GM23338 (cell line): ENCODE measurements around the gene DCBLD2. TPM values are rescaled to one million over a fixed set of nuclear protein-coding genes. Genes with fewer than 3 reads are reported as not detected.

ENCODE experiments used
- ATAC-seq: fragments of 200-7000 bp; cut with Tn5 transposase; 3 replicates; pipeline ENCODE4 v1.9.1; 2020
- DNase-seq: peaks from one replicate; pipeline ENCODE4 v3.0.0-alpha.2; 2015; ENCODE audit warnings: low spot score
- H2AFZ ChIP-seq: fragments of 200-600 bp; sonication (generic); 2 replicates; pipeline ENCODE4 v1.8.0; 2016; ENCODE audit warnings: antibody characterized with exemption, mild to moderate bottlenecking, moderate library complexity
- H3F3A ChIP-seq: fragments of 200-600 bp; sonication (generic); replicated peaks from 2 replicates; pipeline ENCODE4 v1.8.0; 2017; ENCODE audit warnings: antibody characterized with exemption, mixed run types, low read depth
- H3K27ac ChIP-seq: fragments of 200-600 bp; sonication (generic); 2 replicates; pipeline ENCODE4 v1.6.1; 2016; ENCODE audit warnings: low read depth
- H3K27me3 ChIP-seq: fragments of 200-600 bp; sonication (generic); 2 replicates; pipeline ENCODE4 v1.8.0; 2016; ENCODE audit warnings: mild to moderate bottlenecking, mixed run types, moderate library complexity; ENCODE audit not compliant: insufficient read depth
- H3K36me3 ChIP-seq: fragments of 200-600 bp; sonication (generic); 2 replicates; pipeline ENCODE4 v1.8.0; 2016; ENCODE audit warnings: mild to moderate bottlenecking; ENCODE audit not compliant: insufficient read depth
- H3K4me1 ChIP-seq: fragments of 200-600 bp; sonication (generic); 2 replicates; pipeline ENCODE4 v1.8.0; 2016; ENCODE audit warnings: mild to moderate bottlenecking, moderate library complexity; ENCODE audit not compliant: insufficient read depth
- H3K4me2 ChIP-seq: fragments of 200-600 bp; sonication (generic); 2 replicates; pipeline ENCODE4 v1.7.1; 2017; ENCODE audit warnings: mixed run types
- H3K4me3 ChIP-seq: fragments of 200-600 bp; sonication (generic); 2 replicates; pipeline ENCODE4 v1.6.1; 2016; ENCODE audit warnings: mixed run types
- H3K79me2 ChIP-seq: fragments of 200-600 bp; sonication (generic); replicated peaks from 2 replicates; pipeline ENCODE4 v1.8.0; 2017; ENCODE audit warnings: mild to moderate bottlenecking; ENCODE audit not compliant: insufficient read depth
- H3K9me2 ChIP-seq: fragments of 200-600 bp; sonication (generic); 2 replicates; pipeline ENCODE4 v1.8.0; 2017; ENCODE audit not compliant: insufficient read depth
- H4K20me1 ChIP-seq: fragments of 200-600 bp; sonication (generic); replicated peaks from 2 replicates; pipeline ENCODE4 v1.8.0; 2017; ENCODE audit warnings: mild to moderate bottlenecking; ENCODE audit not compliant: insufficient read depth
- H3K27ac Mint-ChIP-seq: 2 replicates; pipeline ENCODE4 v1.8.0; 2020; ENCODE audit warnings: inconsistent platforms, mild to moderate bottlenecking, moderate library complexity, mixed read lengths
- H3K27me3 Mint-ChIP-seq: 3 replicates; pipeline ENCODE4 v1.8.0; 2022; ENCODE audit warnings: low read depth, mild to moderate bottlenecking, moderate library complexity, mixed read lengths, inconsistent platforms; ENCODE audit not compliant: insufficient read depth, poor library complexity
- H3K36me3 Mint-ChIP-seq: 3 replicates; pipeline ENCODE4 v1.8.0; 2021; ENCODE audit warnings: low read depth, mild to moderate bottlenecking, inconsistent platforms, moderate library complexity, mixed read lengths
- H3K4me1 Mint-ChIP-seq: 3 replicates; pipeline ENCODE4 v1.8.0; 2020; ENCODE audit warnings: mild to moderate bottlenecking, inconsistent platforms, mixed read lengths
- H3K4me3 Mint-ChIP-seq: 3 replicates; pipeline ENCODE4 v1.8.0; 2021; ENCODE audit warnings: moderate library complexity, mild to moderate bottlenecking, inconsistent platforms, mixed read lengths
- H3K9me3 Mint-ChIP-seq: 3 replicates; pipeline ENCODE4 v1.8.0; 2020; ENCODE audit warnings: moderate library complexity, mild to moderate bottlenecking, inconsistent platforms, mixed read lengths
- CREB1 ChIP-seq: fragments of 250-450 bp; sonication (Bioruptor Pico); IDR thresholded peaks from 2 replicates; pipeline ENCODE4 v1.5.0; 2020; ENCODE audit warnings: low read depth, mild to moderate bottlenecking, moderate library complexity
- CTCF ChIP-seq, 2 experiments: fragments of 200-600 bp in 1 of 2; sonication (generic) in 1 of 2; conservative IDR thresholded peaks; 2 replicates each; pipeline versions ENCODE4 v1.5.1 to v1.6.1; 2016 to 2017; ENCODE audit warnings: antibody characterized with exemption in 2 of 2, low read depth in 2 of 2, mild to moderate bottlenecking in 2 of 2, moderate library complexity in 1 of 2
- ETS1 ChIP-seq: IDR thresholded peaks from 2 replicates; pipeline ENCODE4 v1.6.1; 2016; ENCODE audit warnings: antibody characterized with exemption
- EZH2 ChIP-seq: fragments of 200-600 bp; sonication (generic); IDR thresholded peaks from one replicate; pipeline ENCODE4 v1.8.0; 2017; ENCODE audit warnings: antibody characterized with exemption, mild to moderate bottlenecking, low read depth; ENCODE audit not compliant: unreplicated experiment
- EZH2phosphoT487 ChIP-seq: fragments of 200-600 bp; sonication (generic); IDR thresholded peaks from one replicate; pipeline ENCODE4 v1.8.1; 2018; ENCODE audit warnings: antibody characterized with exemption; ENCODE audit not compliant: unreplicated experiment
- JUNB ChIP-seq: IDR thresholded peaks from one replicate; pipeline ENCODE4 v1.6.1; 2016; ENCODE audit warnings: antibody characterized with exemption; ENCODE audit not compliant: unreplicated experiment
- NANOG ChIP-seq: IDR thresholded peaks from 2 replicates; pipeline ENCODE4 v1.6.1; 2016; ENCODE audit warnings: antibody characterized with exemption, borderline replicate concordance
- POLR2AphosphoS5 ChIP-seq: IDR thresholded peaks from 2 replicates; pipeline ENCODE4 v1.6.1; 2016; ENCODE audit warnings: antibody characterized with exemption, low read depth
- STAT1 ChIP-seq: IDR thresholded peaks from one replicate; pipeline ENCODE4 v1.6.1; 2016; ENCODE audit warnings: antibody characterized with exemption; ENCODE audit not compliant: unreplicated experiment
- ZNF114 ChIP-seq: fragments of 250-450 bp; sonication (Bioruptor Pico); IDR thresholded peaks from 2 replicates; pipeline ENCODE4 v1.5.0; 2020; ENCODE audit warnings: mild to moderate bottlenecking, moderate library complexity
- ZNF331 ChIP-seq: fragments of 250-450 bp; sonication (Bioruptor Pico); IDR thresholded peaks from 2 replicates; pipeline ENCODE4 v1.5.0; 2020; ENCODE audit warnings: low read depth, mild to moderate bottlenecking, moderate library complexity
- ZNF462 ChIP-seq: fragments of 250-450 bp; sonication (Bioruptor Pico); IDR thresholded peaks from 2 replicates; pipeline ENCODE4 v1.5.0; 2020; ENCODE audit warnings: mild to moderate bottlenecking, moderate library complexity
- polyA plus RNA-seq: library from polyadenylated mRNA; unstranded; fragments of >200 nt; fragmentation: Nextera tagmentation; extraction: Ambion mirVana; gene quantifications from 2 replicates; pipeline ENCODE4 v1.2.1, GENCODE V29; 2016
- total RNA-seq: library from RNA; depleted of rRNA; stranded (reverse); fragments of >200 nt; shearing (Covaris generic); gene quantifications from 2 replicates; pipeline ENCODE4 v1.2.3, GENCODE V29; 2014
- TF ChIP-seq, protein P1 (sequence below): IDR thresholded peaks from one replicate; pipeline ENCODE4 v1.6.1; 2018; ENCODE audit warnings: antibody characterized with exemption; ENCODE audit not compliant: unreplicated experiment

Gene DCBLD2
- total and polyA plus RNA-seq, 2 experiments from 2014 or later = 25.9 to 69.7 TPM

GRCh38 chr3:98746882-98747281 lies 154.6 kb downstream of the DCBLD2 start:
- no peak overlapping the region for H3K4me3 ChIP-seq
- no peaks in the 10 kb centered on the region for H3K79me2 ChIP-seq
- Mint-ChIP-seq H3K27ac (no peak overlapping the region), H3K9me3 (no peaks in the 10 kb centered on the region), H3K4me3 (no peak overlapping the region), H3K36me3 (no peaks in the 10 kb centered on the region), H3K4me1 (peaks cover 8% of the 10 kb centered on the region; the same call in 1 of the 3 replicates), H3K27me3 (no peaks in the 10 kb centered on the region)
- no peak overlapping the region for H2AFZ ChIP-seq
- no peaks in the 10 kb centered on the region for H3K36me3 ChIP-seq
- H3K9me2 ChIP-seq = no peaks in the 10 kb centered on the region
- no peak for ATAC-seq
- H3K27ac ChIP-seq = no peak overlapping the region
- no peaks in the 10 kb centered on the region for H3K27me3 ChIP-seq
- no peaks in the 10 kb centered on the region for H4K20me1 ChIP-seq
- TF ChIP-seq CTCF (conservative IDR thresholded peaks at IDR 0.05; ENCODE audit: low read depth in 2 of 2) (no peak), ZNF462 (no peak), ZNF331 (CRISPR knock-in tag) (no peak), NANOG (no peak), CREB1 (CRISPR knock-in tag) (no peak), EZH2phosphoT487 (no peak), ETS1 (no peak), ZNF114 (CRISPR knock-in tag) (no peak), POLR2AphosphoS5 (no peak), STAT1 (no peak), JUNB (no peak), EZH2 (no peak)
- TF ChIP-seq, protein P1, sequence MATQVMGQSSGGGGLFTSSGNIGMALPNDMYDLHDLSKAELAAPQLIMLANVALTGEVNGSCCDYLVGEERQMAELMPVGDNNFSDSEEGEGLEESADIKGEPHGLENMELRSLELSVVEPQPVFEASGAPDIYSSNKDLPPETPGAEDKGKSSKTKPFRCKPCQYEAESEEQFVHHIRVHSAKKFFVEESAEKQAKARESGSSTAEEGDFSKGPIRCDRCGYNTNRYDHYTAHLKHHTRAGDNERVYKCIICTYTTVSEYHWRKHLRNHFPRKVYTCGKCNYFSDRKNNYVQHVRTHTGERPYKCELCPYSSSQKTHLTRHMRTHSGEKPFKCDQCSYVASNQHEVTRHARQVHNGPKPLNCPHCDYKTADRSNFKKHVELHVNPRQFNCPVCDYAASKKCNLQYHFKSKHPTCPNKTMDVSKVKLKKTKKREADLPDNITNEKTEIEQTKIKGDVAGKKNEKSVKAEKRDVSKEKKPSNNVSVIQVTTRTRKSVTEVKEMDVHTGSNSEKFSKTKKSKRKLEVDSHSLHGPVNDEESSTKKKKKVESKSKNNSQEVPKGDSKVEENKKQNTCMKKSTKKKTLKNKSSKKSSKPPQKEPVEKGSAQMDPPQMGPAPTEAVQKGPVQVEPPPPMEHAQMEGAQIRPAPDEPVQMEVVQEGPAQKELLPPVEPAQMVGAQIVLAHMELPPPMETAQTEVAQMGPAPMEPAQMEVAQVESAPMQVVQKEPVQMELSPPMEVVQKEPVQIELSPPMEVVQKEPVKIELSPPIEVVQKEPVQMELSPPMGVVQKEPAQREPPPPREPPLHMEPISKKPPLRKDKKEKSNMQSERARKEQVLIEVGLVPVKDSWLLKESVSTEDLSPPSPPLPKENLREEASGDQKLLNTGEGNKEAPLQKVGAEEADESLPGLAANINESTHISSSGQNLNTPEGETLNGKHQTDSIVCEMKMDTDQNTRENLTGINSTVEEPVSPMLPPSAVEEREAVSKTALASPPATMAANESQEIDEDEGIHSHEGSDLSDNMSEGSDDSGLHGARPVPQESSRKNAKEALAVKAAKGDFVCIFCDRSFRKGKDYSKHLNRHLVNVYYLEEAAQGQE = no peak
- H3K4me2 ChIP-seq = no peak overlapping the region
- no peaks in the 10 kb centered on the region for H3K4me1 ChIP-seq
- no peaks in the 10 kb centered on the region for H3F3A ChIP-seq
- DNase-seq = no peak
